AG10803 (cell line): Measurements from ENCODE around the gene PLXNA4.

Source experiments
- DNase-seq: peaks from one replicate; pipeline ENCODE4 v3.0.0; 2010; ENCODE audit warnings: low read depth
- H3K4me3 ChIP-seq: 2 replicates; pipeline ENCODE4 v1.5.1; 2011; ENCODE audit warnings: mild to moderate bottlenecking, low read length, control low read depth
- TF ChIP-seq, protein P1 (sequence below): conservative IDR thresholded peaks from 2 replicates; pipeline ENCODE4 v1.5.1; 2011; ENCODE audit warnings: mild to moderate bottlenecking, low read length, control low read depth, inconsistent platforms

The PLXNA4 gene

DNA sequence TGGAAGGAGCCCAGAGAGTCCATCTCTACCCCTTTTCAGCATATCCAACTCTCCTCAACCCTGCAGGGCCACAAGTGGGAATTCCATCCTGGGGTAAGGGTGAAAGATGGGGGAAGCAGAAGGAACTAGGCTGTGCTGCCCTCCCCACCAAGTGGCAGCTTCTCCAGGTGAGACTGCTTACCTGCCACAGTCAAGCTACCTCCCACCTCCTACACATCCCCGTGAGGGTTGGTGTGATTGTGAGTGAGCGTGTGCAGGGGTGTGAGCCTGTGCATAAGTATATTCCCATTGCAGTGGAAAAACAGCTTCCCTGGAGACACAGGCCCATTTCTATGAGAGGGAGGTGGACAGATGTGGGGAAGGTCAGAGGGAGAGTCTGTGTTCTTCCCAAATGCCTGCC, 376.6 kb downstream of the PLXNA4 start:
- no peak for DNase-seq
- H3K4me3 ChIP-seq: no peak overlapping the region
- TF ChIP-seq, protein P1, sequence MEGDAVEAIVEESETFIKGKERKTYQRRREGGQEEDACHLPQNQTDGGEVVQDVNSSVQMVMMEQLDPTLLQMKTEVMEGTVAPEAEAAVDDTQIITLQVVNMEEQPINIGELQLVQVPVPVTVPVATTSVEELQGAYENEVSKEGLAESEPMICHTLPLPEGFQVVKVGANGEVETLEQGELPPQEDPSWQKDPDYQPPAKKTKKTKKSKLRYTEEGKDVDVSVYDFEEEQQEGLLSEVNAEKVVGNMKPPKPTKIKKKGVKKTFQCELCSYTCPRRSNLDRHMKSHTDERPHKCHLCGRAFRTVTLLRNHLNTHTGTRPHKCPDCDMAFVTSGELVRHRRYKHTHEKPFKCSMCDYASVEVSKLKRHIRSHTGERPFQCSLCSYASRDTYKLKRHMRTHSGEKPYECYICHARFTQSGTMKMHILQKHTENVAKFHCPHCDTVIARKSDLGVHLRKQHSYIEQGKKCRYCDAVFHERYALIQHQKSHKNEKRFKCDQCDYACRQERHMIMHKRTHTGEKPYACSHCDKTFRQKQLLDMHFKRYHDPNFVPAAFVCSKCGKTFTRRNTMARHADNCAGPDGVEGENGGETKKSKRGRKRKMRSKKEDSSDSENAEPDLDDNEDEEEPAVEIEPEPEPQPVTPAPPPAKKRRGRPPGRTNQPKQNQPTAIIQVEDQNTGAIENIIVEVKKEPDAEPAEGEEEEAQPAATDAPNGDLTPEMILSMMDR: no peak

DNA sequence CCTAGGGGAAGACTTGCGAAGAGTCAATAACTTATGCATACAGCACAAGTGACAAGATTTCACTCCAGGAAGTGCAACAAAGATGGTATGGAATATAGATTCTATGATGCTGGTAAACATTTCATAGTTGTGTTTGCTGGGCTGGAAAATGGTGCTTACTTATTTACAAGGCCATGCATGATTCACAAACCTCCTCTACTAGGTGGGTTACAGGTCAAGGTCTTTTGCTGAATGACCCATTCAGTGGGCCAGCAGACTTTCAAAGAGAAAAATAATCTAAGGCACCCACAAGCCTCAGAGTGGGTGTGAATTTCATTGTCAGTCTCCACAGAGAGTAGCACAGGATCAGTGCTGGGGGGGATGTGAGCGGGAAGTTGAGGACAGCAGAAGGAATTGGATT, 378.5 kb downstream of the PLXNA4 start:
- TF ChIP-seq, protein P1: no peak
- no peak for DNase-seq
- no peak overlapping the region for H3K4me3 ChIP-seq

DNA sequence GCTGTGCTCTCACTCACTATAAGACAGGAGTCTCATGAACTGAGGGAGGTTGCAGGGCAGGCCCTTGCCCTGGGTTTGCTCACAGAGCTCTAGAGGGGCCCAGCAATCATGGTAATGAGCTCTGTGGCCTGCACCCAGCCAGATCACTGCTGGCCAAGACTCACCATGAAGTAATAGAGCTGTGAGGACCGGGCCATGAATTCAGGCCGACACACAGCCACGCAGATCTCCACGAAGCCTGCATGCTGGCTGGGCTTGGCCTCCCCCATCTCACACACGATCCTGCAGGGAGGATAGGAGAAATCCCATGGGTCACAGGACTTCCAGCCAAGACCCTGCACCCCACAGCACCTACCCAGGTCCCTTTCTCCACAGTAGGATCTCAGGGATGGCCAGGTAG, 382.4 kb downstream of the PLXNA4 start:
- DNase-seq: no peak
- no peak overlapping the region for H3K4me3 ChIP-seq
- TF ChIP-seq, protein P1: no peak

DNA sequence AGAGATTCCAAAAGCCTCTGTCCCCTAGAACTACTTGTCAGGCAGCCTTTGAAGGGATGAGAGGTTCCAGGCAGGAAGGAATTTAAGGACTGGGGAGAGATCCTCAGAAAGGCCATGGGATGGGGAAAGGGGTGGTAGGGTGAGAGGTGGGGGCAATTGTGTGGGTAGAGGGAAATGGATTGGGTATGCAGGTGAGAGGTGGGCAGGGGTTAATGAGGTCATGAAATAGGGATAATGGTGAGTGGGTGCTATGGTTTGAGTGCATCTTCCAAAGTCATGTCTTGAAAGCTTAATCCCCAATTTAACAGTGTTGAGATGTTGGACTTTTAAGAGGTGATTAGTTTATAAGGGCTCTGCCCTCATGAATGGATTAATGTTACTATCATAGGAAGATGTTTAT, 383.5 kb downstream of the PLXNA4 start:
- no peak for DNase-seq
- H3K4me3 ChIP-seq: no peak overlapping the region
- TF ChIP-seq, protein P1: no peak

DNA sequence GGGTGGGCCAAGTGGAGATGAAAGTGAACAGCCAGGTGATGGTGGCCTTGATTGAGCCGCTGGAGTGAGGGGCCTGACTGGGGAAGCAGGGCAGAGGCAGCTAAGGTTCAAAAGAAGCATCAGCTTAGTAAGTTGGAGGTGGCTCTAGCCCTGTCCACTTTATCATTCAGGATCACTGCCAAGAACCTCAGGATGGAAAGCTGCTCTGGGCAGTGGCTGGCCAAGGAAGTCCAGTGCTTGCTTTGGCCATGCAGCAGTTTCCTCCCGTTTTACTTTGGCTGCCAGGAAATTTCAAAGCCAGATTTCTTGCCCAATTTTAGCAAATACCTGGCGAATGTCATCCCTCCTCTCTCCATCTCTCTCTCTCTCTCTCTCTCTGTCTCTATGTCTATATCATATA, 384.9 kb downstream of the PLXNA4 start:
- TF ChIP-seq, protein P1: no peak
- no peak overlapping the region for H3K4me3 ChIP-seq
- DNase-seq: no peak

DNA sequence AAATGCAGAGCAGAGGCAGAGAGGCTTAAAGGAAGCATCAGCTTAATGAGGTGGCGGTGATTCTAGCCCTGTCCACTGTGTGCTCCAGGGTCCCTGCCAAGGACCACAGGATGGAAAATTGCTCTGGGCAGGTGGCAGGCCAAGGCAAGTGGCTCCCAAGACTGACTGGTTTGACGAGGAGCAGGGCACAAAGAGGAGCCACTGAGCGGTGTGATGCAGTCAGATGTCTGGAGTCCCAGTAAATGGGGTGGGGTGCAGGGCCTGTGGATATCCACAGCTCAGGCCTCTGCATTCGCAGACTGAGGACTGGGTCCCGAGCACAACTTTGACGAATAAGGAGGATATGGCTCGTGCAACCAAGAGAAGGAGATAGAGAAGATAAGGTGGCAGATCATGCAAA, 385.6 kb downstream of the PLXNA4 start:
- TF ChIP-seq, protein P1: no peak
- no peak for DNase-seq
- no peak overlapping the region for H3K4me3 ChIP-seq

DNA sequence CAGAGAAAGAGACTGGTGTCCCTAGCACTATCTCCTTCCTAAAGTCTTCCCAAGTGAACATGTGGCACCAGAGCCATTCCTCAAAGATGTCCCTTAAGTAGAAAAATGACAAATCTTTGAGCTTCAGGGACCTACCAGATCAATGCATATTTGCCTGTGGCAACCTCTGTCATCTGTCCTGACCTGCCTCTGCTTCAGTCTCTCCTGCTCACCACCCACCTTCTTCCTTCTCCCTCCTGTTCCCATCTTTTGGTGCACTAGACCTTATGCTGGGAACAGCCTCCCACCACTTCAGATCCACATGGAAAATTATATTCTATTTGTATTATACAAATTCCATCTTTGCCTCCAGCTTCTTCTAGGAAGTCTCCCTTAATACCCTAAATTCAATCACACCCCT, 386.4 kb downstream of the PLXNA4 start:
- TF ChIP-seq, protein P1: no peak
- DNase-seq: no peak
- H3K4me3 ChIP-seq: no peak overlapping the region
